Mucosa of descending colon (tissue), 3 donors: Measurements from ENCODE around the gene IZUMO4. TPM values are rescaled to one million over a fixed set of nuclear protein-coding genes. Genes with fewer than 3 reads are reported as not detected.
"Not testable (repeated sequence)": the region's sequence is repeated elsewhere in the genome, so short reads cannot be mapped to it uniquely, and the experiment has no call there.

ENCODE experiments used
- ATAC-seq: fragments of 200-7000 bp; cut with Tn5 transposase; one replicate; pipeline ENCODE4 v1.9.1; 2020; ENCODE audit warnings: mild to moderate bottlenecking, moderate library complexity
- DNase-seq, 3 donors: peaks; one replicate each; pipeline ENCODE4 v3.0.0-alpha.2; 2020
- H3K36me3 ChIP-seq: fragments of 200-600 bp; one replicate; pipeline ENCODE4 v1.8.0; 2021; ENCODE audit warnings: low read depth, mild to moderate bottlenecking
- H3K4me1 ChIP-seq: fragments of 200-600 bp; one replicate; pipeline ENCODE4 v1.8.0; 2021; ENCODE audit warnings: low read depth, mild to moderate bottlenecking
- H3K4me3 ChIP-seq: fragments of 200-600 bp; one replicate; pipeline ENCODE4 v1.8.0; 2021; ENCODE audit warnings: mild to moderate bottlenecking
- H3K9me3 ChIP-seq: fragments of 200-600 bp; one replicate; pipeline ENCODE4 v1.8.0; 2021; ENCODE audit warnings: mild to moderate bottlenecking
- CTCF ChIP-seq: fragments of 200-600 bp; IDR thresholded peaks from one replicate; pipeline ENCODE4 v1.8.0; 2022; ENCODE audit warnings: antibody characterized with exemption, mild to moderate bottlenecking
- intact Hi-C, 2 donors: fragments of 100-400 bp; cut with DNase I in 1 of 2; cut with micrococcal nuclease in 1 of 2; formaldehyde crosslinking; loops; one replicate each; pipeline versions ENCODE4 v1.11.0 to v1.11.1; 2022; cut with DNase I, micrococcal nuclease
- total RNA-seq, 3 donors: library from RNA; stranded (reverse); fragmentation: NEBNext Ultra II Directional in 2 of 3; extraction: Animal tissue kit (Norgen Biotek cat#: 25700) in 2 of 3; gene quantifications; one replicate each; pipeline versions ENCODE4 v1.2.1 to v1.2.4, GENCODE V29; 2021 to 2023
- donor health status: DM: no; HTN: no; CAD: no; lungs with moderate emphysema.
- donor health status: DM: no; HTN: no; CAD: no.
- donor health status: DM: no; HTN: yes; CAD: no.

Gene IZUMO4
- total RNA-seq, 3 donors from 2014 or later = 2.2 to 5.3 (median 3.4) TPM

- H3K9me3 ChIP-seq = no peaks in the 10 kb centered on the region
- peak; percentile 48 for ATAC-seq
- TF ChIP-seq CTCF = no peak
- intact Hi-C loops = no loop called here
- peak in 2 of 3 donors; percentile 52 to 79 for DNase-seq
- H3K36me3 ChIP-seq = peaks cover 13% of the 10 kb centered on the region
- no peak overlapping the region for H3K4me3 ChIP-seq
- H3K4me1 ChIP-seq = no peaks in the 10 kb centered on the region
These were observed 14.6 kb upstream of the IZUMO4 start for GRCh38 chr19:2081873-2082810.

- Histone ChIP-seq H3K4me3 (no peak overlapping the region), H3K9me3 (no peaks in the 10 kb centered on the region), H3K36me3 (peaks cover 2% of the 10 kb centered on the region), H3K4me1 (peaks cover 6% of the 10 kb centered on the region)
- intact Hi-C loops = no loop called here
- DNase-seq (peak in 1 of 3 donors; percentile 82), ATAC-seq (peak; percentile 45)
- TF ChIP-seq CTCF = no peak
These were observed 13.4 kb upstream of the IZUMO4 start for GRCh38 chr19:2083174-2083854.

- Histone ChIP-seq H3K9me3 (no peaks in the 10 kb centered on the region), H3K36me3 (no peaks in the 10 kb centered on the region), H3K4me1 (peaks cover 11% of the 10 kb centered on the region), H3K4me3 (no peak overlapping the region)
- DNase-seq = peak; percentile 74 to 93 (median 82)
- no peak for TF ChIP-seq CTCF
- ATAC-seq = peak; percentile 76
- intact Hi-C loops = no loop called here
These were observed 11.6 kb upstream of the IZUMO4 start for GRCh38 chr19:2084993-2085720.

- H3K36me3 ChIP-seq, ATAC-seq, H3K9me3 ChIP-seq, DNase-seq, H3K4me3 ChIP-seq, intact Hi-C loops: not testable (repeated sequence)
- peaks cover 23% of the 10 kb centered on the region for H3K4me1 ChIP-seq
These were observed 9.8 kb upstream of the IZUMO4 start for GRCh38 chr19:2086695-2087620.

- DNase-seq (no peak), ATAC-seq (peak; percentile 40)
- Histone ChIP-seq H3K9me3 (no peaks in the 10 kb centered on the region), H3K36me3 (no peaks in the 10 kb centered on the region), H3K4me3 (no peak overlapping the region), H3K4me1 (peaks cover 23% of the 10 kb centered on the region)
- intact Hi-C loops = no loop called here
- TF ChIP-seq CTCF = no peak
These were observed 9.1 kb upstream of the IZUMO4 start for GRCh38 chr19:2087621-2088100.
